DND-41 (cell line): ENCODE data around the gene CEP131.

Source experiments
- CTCF ChIP-seq: IDR thresholded peaks from 2 replicates; pipeline ENCODE4 v1.5.1; 2012; ENCODE audit warnings: borderline replicate concordance, low read length, moderate library complexity, mild to moderate bottlenecking; ENCODE audit not compliant: poor library complexity, severe bottlenecking; ENCODE audit errors: extremely low read depth
- EZH2 ChIP-seq: IDR thresholded peaks from 3 replicates; pipeline ENCODE4 v1.6.1; 2012; ENCODE audit warnings: borderline replicate concordance, low read depth, mild to moderate bottlenecking, moderate library complexity, low read length, inconsistent platforms; ENCODE audit not compliant: severe bottlenecking

- TF ChIP-seq CTCF (no peak), EZH2 (no peak)
Observed at GRCh38 chr17:81233316-81233715, 10.6 kb upstream of the CEP131 start.
